Measurements from ENCODE around the gene OR51A2. TPM values are rescaled to one million over a fixed set of nuclear protein-coding genes. Genes with fewer than 3 reads are reported as not detected.

The OR51A2 gene
- total RNA-seq, 4 donors from 2014 or later = not detected

DNA sequence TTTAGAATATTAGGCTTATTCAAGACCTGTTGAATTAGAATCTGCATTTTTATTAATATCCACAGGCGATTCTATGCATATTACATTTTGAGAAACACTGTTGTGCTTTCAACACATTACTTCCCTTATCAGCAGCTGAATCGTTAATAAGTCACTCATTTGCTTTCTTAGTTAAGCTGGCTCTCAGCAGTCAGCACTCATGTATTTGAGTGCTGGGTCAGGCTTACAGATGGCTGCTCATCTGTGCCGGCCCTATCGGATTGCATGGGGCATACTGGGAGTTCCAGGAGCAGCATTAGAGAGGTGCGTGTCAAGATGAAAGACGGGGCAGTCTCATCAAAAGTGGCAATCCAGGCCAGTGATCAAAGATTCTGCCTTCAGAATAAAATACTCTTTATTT lies 28.3 kb upstream of the OR51A2 start:
- no peaks in the 10 kb centered on the region for H3K36me3 ChIP-seq
- intact Hi-C loops (cut with DNase I; ENCODE audit: low total_unique reads) (no loop called here), in situ Hi-C loops (cut with MboI; ENCODE audit: low pct_ligation_motif_present in 1 of 4, low pct_unique_long_range_greater_than_20kb in 1 of 4, low sequenced_read_pairs in 3 of 4) (no loop called here)
- no peak overlapping the region for H3K27ac ChIP-seq
- H3K9me3 ChIP-seq = no peaks in the 10 kb centered on the region
- no peaks in the 10 kb centered on the region for H3K27me3 ChIP-seq
- H3K4me1 ChIP-seq = no peaks in the 10 kb centered on the region
- TF ChIP-seq, protein P1, sequence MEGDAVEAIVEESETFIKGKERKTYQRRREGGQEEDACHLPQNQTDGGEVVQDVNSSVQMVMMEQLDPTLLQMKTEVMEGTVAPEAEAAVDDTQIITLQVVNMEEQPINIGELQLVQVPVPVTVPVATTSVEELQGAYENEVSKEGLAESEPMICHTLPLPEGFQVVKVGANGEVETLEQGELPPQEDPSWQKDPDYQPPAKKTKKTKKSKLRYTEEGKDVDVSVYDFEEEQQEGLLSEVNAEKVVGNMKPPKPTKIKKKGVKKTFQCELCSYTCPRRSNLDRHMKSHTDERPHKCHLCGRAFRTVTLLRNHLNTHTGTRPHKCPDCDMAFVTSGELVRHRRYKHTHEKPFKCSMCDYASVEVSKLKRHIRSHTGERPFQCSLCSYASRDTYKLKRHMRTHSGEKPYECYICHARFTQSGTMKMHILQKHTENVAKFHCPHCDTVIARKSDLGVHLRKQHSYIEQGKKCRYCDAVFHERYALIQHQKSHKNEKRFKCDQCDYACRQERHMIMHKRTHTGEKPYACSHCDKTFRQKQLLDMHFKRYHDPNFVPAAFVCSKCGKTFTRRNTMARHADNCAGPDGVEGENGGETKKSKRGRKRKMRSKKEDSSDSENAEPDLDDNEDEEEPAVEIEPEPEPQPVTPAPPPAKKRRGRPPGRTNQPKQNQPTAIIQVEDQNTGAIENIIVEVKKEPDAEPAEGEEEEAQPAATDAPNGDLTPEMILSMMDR (IDR thresholded peaks at IDR 0.05) = no peak
- no peak for TF ChIP-seq EP300 (IDR thresholded peaks at IDR 0.05; ENCODE audit: low read depth)
- TF ChIP-seq POLR2AphosphoS5 (IDR thresholded peaks at IDR 0.05) = no peak
- DNase-seq = no peak
- no peak overlapping the region for H3K4me3 ChIP-seq
- WGBS, 2 donors (ENCODE audit: low coverage in 1 of 2) = 77 to 88% methylated on average over 4 to 6 of the region's 6 CpGs

DNA sequence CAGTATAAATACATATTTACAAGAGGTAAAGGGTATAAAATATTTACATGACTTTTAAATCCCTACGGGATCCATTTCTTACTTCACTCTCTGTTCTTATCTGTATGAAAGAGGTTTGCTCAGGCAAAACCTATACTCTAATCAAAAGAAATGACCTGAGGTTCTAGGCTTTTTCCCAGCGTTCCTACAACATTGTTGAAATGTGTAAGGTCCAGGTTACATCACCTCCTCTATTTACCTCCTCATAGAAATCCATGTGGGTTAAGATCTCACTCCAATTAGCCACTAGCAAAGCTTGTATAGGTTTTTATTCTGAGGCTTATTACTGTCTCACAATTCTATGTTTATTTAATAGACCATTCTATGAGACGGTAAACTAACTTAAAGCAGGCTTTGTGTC lies 27.2 kb upstream of the OR51A2 start:
- Histone ChIP-seq H3K27ac (no peak overlapping the region), H3K4me3 (no peak overlapping the region), H3K4me1 (no peaks in the 10 kb centered on the region), H3K36me3 (no peaks in the 10 kb centered on the region), H3K27me3 (no peaks in the 10 kb centered on the region), H3K9me3 (no peaks in the 10 kb centered on the region)
- intact Hi-C loops (cut with DNase I; ENCODE audit: low total_unique reads) (no loop called here), in situ Hi-C loops (cut with MboI; ENCODE audit: low pct_ligation_motif_present in 1 of 4, low pct_unique_long_range_greater_than_20kb in 1 of 4, low sequenced_read_pairs in 3 of 4) (no loop called here)
- no peak for DNase-seq
- TF ChIP-seq POLR2AphosphoS5 (IDR thresholded peaks at IDR 0.05) (no peak), EP300 (IDR thresholded peaks at IDR 0.05; ENCODE audit: low read depth) (no peak), POLR2A (IDR thresholded peaks at IDR 0.05) (no peak)
- TF ChIP-seq, protein P1 (IDR thresholded peaks at IDR 0.05) = no peak
- 82 to 86% methylated on average over 3 of the region's 3 CpGs for WGBS, 2 donors (ENCODE audit: low coverage in 1 of 2)

DNA sequence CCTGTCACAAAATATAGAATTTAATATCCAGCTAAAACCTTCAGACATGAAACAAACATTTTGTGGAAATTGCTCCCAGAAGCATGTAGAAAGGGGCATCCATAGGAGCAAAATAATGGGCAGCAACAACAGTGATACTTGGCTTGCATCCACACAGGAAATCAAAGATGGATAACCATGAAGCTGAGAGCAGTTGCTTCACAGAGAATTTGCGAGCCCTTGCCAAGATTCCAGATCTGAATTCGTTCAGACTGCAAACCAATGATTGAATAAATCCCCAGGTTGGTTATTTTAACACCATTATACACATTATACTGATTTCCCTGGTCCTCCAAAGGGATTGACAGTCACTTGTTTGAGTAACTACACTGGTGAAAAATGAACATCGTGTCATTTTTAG lies 23.5 kb upstream of the OR51A2 start:
- intact Hi-C loops (cut with DNase I; ENCODE audit: low total_unique reads) = no loop called here
- Histone ChIP-seq H3K27ac (no peak overlapping the region), H3K4me3 (no peak overlapping the region), H3K4me1 (no peaks in the 10 kb centered on the region), H3K9me3 (no peaks in the 10 kb centered on the region), H3K36me3 (no peaks in the 10 kb centered on the region), H3K27me3 (no peaks in the 10 kb centered on the region)
- DNase-seq = no peak
- WGBS, 2 donors (ENCODE audit: low coverage in 1 of 2) = 51 to 56% methylated on average over 2 to 3 of the region's 3 CpGs
- in situ Hi-C loops (cut with MboI; ENCODE audit: low pct_ligation_motif_present in 1 of 4, low pct_unique_long_range_greater_than_20kb in 1 of 4, low sequenced_read_pairs in 3 of 4) = no loop called here
- TF ChIP-seq POLR2A (IDR thresholded peaks at IDR 0.05) = no peak
- TF ChIP-seq, protein P1 (IDR thresholded peaks at IDR 0.05) = no peak
- TF ChIP-seq POLR2AphosphoS5 (IDR thresholded peaks at IDR 0.05) = no peak
- no peak for TF ChIP-seq EP300 (IDR thresholded peaks at IDR 0.05; ENCODE audit: low read depth)

DNA sequence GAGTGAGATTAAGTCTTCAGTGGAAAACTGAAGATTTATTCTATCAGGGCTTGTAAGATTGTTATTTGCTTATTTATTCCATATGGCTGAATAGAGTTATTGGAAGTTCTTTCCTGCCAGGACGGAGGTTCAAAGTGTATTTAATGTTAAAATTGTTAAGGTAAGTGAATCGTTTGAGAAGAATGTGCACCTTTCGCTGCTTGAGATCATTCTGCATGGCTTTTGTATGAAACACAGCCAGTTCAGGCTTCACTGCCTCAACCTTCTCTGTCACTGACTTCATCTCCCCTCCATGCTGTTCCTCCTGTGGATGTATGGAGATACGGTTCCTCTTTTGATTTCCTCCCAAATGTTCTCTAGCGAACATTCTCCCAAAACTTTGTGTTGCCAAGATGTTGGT lies 19.9 kb upstream of the OR51A2 start:
- no peaks in the 10 kb centered on the region for H3K9me3 ChIP-seq
- TF ChIP-seq EP300 (IDR thresholded peaks at IDR 0.05; ENCODE audit: low read depth) (no peak), POLR2AphosphoS5 (IDR thresholded peaks at IDR 0.05) (no peak), POLR2A (IDR thresholded peaks at IDR 0.05) (no peak)
- TF ChIP-seq, protein P1 (IDR thresholded peaks at IDR 0.05) = no peak
- H3K36me3 ChIP-seq = no peaks in the 10 kb centered on the region
- no peak overlapping the region for H3K27ac ChIP-seq
- H3K4me1 ChIP-seq = no peaks in the 10 kb centered on the region
- H3K27me3 ChIP-seq = no peaks in the 10 kb centered on the region
- no peak overlapping the region for H3K4me3 ChIP-seq
- in situ Hi-C loops (cut with MboI; ENCODE audit: low pct_ligation_motif_present in 1 of 4, low pct_unique_long_range_greater_than_20kb in 1 of 4, low sequenced_read_pairs in 3 of 4) (no loop called here), intact Hi-C loops (cut with DNase I; ENCODE audit: low total_unique reads) (no loop called here)
- DNase-seq = no peak
- 77 to 82% methylated on average over 5 of the region's 5 CpGs for WGBS, 2 donors (ENCODE audit: low coverage in 1 of 2)
